Effector memory CD4-positive, alpha-beta T cell (primary cell): ENCODE results near the gene USP33.
"Not testable (repeated sequence)": the region's sequence is repeated elsewhere in the genome, so short reads cannot be mapped to it uniquely, and the experiment has no call there.

Source experiments
- DNase-seq, 3 donors: peaks; one replicate each; pipeline ENCODE4 v3.0.0-alpha.2; 2020
- H3K27ac ChIP-seq: 2 replicates; pipeline ENCODE4 v1.7.0; 2013; ENCODE audit warnings: mild to moderate bottlenecking, low read length, moderate library complexity; ENCODE audit not compliant: insufficient read depth, poor library complexity, severe bottlenecking
- H3K27me3 ChIP-seq: replicated peaks from 2 replicates; pipeline ENCODE4 v1.7.0; 2013; ENCODE audit warnings: mild to moderate bottlenecking, low read length; ENCODE audit not compliant: insufficient read depth, control insufficient read depth, poor library complexity, severe bottlenecking
- H3K36me3 ChIP-seq: 2 replicates; pipeline ENCODE4 v1.7.0; 2013; ENCODE audit warnings: mild to moderate bottlenecking, low read length, moderate library complexity; ENCODE audit not compliant: control insufficient read depth, insufficient read depth
- H3K4me1 ChIP-seq: 2 replicates; pipeline ENCODE4 v1.7.0; 2013; ENCODE audit warnings: low read length, mild to moderate bottlenecking; ENCODE audit not compliant: control insufficient read depth, insufficient read depth, poor library complexity, severe bottlenecking
- H3K4me3 ChIP-seq: 2 replicates; pipeline ENCODE4 v1.7.0; 2013; ENCODE audit warnings: low read length, low read depth, mild to moderate bottlenecking; ENCODE audit not compliant: insufficient read depth, poor library complexity, severe bottlenecking
- H3K9me3 ChIP-seq: 2 replicates; pipeline ENCODE4 v1.7.0; 2013; ENCODE audit warnings: mild to moderate bottlenecking, low read length, moderate library complexity; ENCODE audit not compliant: control insufficient read depth
- total RNA-seq, 3 donors: gene quantifications; one replicate each; lab custom pipeline; 2026; lab: John Stamatoyannopoulos, UW

USP33 gene
- 104 to 120 (median 120) reads per million in 3 donors for total RNA-seq

DNA sequence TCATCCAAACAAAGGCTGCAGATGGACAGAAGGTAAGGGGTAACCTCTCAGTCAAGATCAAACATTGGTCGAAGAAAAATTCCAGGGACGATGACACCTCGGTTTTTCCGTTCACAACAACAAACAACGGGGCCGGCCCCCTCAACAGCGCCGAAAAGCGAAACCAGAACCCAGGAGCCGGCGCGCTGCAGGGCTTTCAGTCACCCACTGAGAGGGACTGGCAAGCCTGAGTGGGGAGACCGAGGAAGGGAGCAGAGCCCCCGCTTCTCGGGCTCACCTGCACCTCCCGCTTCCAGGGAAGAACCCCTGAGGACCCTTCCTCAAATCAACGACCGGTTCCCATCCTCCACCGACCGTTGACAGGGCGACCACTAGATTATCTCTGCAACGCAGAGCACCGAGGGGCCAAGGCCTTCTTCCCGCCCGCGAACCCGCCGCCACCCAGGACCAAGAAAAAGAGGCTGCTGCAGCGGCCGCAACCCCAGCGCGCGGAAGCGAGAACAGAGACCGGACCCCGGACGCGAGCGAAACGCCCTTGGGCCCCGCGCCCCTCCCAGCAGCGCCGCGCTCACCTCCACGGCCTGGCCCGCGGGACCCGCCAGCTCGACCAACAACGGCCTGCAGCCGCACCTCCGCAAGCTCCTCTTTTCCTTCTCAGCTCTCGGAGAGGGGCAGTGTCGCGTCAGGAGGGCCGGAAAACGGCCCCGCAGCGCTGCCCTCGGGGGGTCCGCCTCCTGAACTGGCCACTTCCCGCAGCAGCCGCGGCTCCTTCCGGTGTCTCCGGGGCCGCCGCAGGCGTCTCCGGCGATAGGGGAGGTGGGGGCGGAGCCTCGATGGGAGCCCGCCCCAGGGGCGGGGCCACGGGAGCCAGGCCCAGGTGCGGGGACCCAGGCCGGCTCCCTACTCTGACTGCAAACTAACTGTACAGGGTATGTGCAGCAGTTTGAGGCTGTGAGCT is at the start of gene USP33:
TSS of gene USP33 (minus strand) at position 782 of the 958 bp plus-strand sequence. CDS start 18,155 bp downstream, outside the sequence.
- H3K36me3 ChIP-seq = no peaks in the 10 kb centered on the region
- H3K4me1 ChIP-seq = peaks cover 4% of the 10 kb centered on the region
- no peaks in the 10 kb centered on the region for H3K27me3 ChIP-seq
- H3K27ac ChIP-seq = peak within 1 kb of the TSS; percentile 83
- peak within 1 kb of the TSS; percentile 99 for H3K4me3 ChIP-seq
- no peaks in the 10 kb centered on the region for H3K9me3 ChIP-seq
- DNase-seq = peak; percentile 84 to 87 (median 86)

DNA sequence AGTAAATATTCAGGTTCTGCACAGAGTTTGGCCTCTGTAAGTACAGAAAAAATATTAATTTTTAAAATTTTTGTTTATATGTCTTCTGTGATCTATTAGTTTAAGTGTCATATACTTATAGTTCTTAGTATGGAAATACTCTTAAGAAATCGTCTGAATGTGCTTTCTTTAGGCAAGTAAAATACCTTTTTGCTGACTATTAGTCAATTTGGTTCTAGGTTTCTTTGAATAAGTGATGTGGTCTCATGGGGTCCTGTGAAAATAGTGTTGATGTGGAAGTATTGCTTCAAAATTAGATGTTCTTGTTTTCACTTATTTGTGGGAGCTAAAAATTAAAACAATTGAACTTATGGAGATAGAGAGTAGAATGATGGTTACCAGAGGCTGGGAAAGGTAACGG is 43.7 kb upstream of the USP33 start:
- no peak for DNase-seq
- Histone ChIP-seq H3K27ac (no peak overlapping the region), H3K4me1 (no peaks in the 10 kb centered on the region), H3K9me3 (no peaks in the 10 kb centered on the region), H3K4me3 (no peak overlapping the region), H3K27me3 (no peaks in the 10 kb centered on the region), H3K36me3 (peaks cover 36% of the 10 kb centered on the region)

DNA sequence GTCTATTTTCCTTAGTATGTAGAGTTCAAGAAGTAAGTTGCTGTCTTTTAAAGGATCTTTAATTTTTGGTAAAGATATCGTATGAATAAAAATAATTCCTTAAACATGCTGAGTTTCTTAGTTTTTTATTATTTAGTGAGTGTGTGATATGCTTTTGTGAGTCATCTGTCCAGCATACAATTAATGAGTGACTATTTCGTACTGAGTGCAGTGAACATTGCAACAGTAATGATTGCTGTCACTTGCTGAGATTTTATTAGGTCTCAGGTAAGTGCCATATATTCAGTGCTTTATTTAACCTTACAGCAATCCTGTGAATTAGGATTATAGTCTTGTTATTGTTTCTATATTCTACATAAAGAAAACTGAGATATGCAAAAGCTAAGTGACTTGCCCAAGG is 42.4 kb upstream of the USP33 start:
- Histone ChIP-seq H3K4me1 (no peaks in the 10 kb centered on the region), H3K36me3 (peaks cover 25% of the 10 kb centered on the region), H3K9me3 (no peaks in the 10 kb centered on the region), H3K27me3 (no peaks in the 10 kb centered on the region), H3K27ac (no peak overlapping the region), H3K4me3 (no peak overlapping the region)
- no peak for DNase-seq

DNA sequence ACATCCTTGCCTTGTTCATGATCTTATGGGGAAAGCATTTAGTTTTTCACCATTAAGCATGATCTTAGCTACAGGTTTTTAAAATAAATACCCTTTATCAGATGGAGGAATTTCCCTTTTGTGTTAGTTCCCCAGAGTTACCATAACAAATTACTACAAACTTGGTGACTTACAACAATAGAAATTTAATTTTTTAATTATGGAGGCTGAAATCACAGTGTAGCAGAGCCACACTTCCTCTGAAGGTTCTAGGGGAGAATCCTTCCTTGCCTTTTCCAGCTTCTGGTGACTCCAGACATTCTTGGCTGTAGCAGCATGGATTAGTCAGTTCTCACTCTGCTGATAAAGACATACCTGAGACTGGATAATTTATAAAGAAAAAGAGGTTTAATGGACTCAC is 38.3 kb upstream of the USP33 start:
- no peak overlapping the region for H3K4me3 ChIP-seq
- no peaks in the 10 kb centered on the region for H3K4me1 ChIP-seq
- H3K9me3 ChIP-seq = no peaks in the 10 kb centered on the region
- no peaks in the 10 kb centered on the region for H3K27me3 ChIP-seq
- no peak for DNase-seq
- H3K36me3 ChIP-seq = peaks cover 15% of the 10 kb centered on the region
- no peak overlapping the region for H3K27ac ChIP-seq

DNA sequence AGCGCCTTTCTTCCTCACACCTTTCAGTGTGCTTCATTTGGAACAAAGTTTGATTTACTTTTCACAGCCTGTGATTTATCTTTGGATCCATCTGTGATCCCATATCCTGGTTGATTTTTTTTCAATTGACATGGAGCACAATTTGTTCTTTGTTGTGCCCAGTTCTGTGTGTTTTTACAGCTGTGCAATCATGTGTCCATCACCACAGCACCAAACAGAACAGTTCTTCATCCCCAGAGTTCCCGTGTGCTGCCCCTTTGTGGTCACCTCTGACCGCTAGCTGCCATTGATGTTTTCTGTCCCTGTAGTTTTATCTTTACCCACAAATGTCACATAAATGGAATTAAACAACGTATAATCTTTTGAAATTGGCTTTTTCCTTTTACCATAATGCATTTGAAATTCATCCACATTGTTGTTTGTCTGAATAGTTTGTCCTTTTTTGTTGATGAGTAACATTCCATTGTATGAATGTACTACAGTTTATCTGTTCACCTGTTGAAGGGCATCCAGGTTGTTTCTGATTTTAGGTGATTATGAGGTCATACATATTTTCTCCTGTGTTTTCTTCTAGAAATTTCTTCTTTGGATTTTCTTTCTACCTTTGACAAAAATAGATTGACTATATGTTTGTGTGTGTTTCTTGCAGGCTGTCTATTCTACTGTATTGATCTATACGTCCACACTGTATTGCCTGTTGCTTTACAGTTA is 37.2 kb upstream of the USP33 start:
- DNase-seq = no peak
- Histone ChIP-seq H3K4me1 (no peaks in the 10 kb centered on the region), H3K27me3 (no peaks in the 10 kb centered on the region), H3K27ac (no peak overlapping the region), H3K4me3 (no peak overlapping the region), H3K9me3 (no peaks in the 10 kb centered on the region), H3K36me3 (peaks cover 9% of the 10 kb centered on the region)

DNA sequence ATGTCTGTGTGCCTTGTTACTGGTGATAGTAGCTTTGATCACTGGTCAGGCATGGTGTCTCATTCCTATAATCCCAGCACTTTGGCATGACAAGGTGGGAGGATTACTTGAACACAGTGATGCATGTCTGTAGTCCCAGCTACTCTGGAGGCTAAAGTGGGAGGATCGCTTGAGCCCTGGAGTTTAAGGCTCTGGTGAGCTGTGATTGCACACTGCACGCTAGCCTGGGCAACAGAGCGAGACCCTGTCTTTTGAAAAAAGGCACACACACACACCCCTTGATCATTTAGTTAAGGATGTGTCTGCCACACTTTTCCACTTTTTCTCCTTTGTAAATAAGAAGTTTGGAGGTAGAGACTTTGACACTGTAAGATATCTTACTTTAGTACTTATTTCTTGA is 34.9 kb upstream of the USP33 start:
- H3K27ac ChIP-seq = no peak overlapping the region
- DNase-seq = no peak
- no peaks in the 10 kb centered on the region for H3K9me3 ChIP-seq
- H3K4me3 ChIP-seq = no peak overlapping the region
- peaks cover 7% of the 10 kb centered on the region for H3K36me3 ChIP-seq
- no peaks in the 10 kb centered on the region for H3K4me1 ChIP-seq
- H3K27me3 ChIP-seq = no peaks in the 10 kb centered on the region

DNA sequence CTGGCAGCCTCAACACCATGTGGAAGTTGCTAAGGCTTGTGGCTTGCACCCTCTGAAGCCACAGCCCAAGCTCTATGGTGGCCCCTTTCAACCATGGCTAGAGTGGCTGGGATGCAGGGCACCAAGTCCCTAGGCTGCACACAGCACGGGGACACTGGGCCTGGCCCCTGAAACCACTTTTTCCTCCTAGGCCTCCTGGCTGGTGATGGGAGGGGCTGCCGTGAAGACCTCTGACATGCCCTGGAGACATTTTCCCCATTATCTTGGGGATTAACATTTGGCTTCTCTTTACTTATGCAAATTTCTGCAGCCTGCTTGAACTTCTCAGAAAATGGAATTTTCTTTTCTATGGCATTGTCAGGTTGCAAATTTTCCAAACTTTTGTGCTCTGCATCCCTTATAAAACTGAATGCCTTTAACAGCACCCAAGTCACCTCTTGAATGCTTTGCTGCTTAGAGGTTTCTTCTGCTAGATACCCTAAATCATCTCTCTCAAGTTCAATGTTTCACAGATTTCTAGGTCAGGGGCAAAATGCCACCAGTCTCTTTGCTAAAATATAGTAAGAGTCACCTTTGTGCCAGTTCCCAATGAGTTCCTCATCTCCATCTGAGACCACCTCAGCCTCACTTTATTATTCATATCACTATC is 26.6 kb upstream of the USP33 start:
- peaks cover 18% of the 10 kb centered on the region for H3K36me3 ChIP-seq
- H3K27me3 ChIP-seq, H3K4me1 ChIP-seq, H3K27ac ChIP-seq, DNase-seq, H3K4me3 ChIP-seq, H3K9me3 ChIP-seq: not testable (repeated sequence)

DNA sequence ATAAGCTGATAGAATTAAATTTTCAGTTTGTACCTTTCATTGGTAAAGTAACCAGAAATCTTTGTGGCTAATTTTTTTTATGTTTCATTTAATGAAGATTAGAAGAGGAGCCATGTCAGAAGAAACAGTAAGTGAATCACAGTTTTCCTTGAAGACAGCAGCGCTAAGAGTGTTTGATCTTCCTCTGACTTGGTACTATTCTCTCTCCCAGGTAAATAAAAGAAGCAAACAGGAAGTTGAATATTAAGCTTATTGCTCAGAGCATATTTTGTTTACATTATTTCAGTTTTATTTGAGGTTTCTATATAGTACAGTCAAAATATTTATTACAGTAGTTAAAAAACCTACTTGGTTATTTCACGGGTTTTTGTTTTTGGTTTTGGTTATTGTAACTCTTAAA is 23.5 kb upstream of the USP33 start:
- H3K4me1 ChIP-seq = peaks cover 2% of the 10 kb centered on the region
- no peaks in the 10 kb centered on the region for H3K9me3 ChIP-seq
- no peak overlapping the region for H3K4me3 ChIP-seq
- H3K27ac ChIP-seq = no peak overlapping the region
- no peaks in the 10 kb centered on the region for H3K27me3 ChIP-seq
- no peak for DNase-seq
- H3K36me3 ChIP-seq = peaks cover 18% of the 10 kb centered on the region

DNA sequence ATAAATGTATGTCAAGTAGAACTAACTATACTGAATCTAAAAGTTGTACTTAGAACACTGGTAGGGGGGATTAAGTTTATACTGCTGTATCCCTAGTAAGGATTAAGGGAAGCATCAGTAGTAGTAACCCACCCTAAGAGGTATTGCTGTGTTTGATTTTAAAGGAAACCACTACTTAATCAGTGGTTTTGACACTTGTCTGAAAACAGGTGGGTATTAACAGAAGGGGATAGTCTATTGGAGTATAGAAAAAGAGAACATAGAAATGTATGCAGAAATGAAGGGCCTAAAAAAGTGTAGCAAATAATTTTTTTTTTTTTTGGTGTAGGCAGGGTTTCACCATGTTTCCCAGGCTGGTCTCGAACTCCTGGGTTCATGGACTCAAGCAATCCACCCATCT is 22.0 kb upstream of the USP33 start:
- no peak overlapping the region for H3K4me3 ChIP-seq
- H3K4me1 ChIP-seq = peaks cover 2% of the 10 kb centered on the region
- H3K36me3 ChIP-seq = peaks cover 13% of the 10 kb centered on the region
- no peaks in the 10 kb centered on the region for H3K27me3 ChIP-seq
- no peaks in the 10 kb centered on the region for H3K9me3 ChIP-seq
- H3K27ac ChIP-seq = no peak overlapping the region
- DNase-seq = no peak
